NT2/D1 (cell line): ENCODE data around the gene DNAH1.

Experiments used
- DNase-seq: peaks from one replicate; pipeline ENCODE4 v3.0.0-alpha.2; 2011; ENCODE audit warnings: low read depth, low spot score
- H3K27me3 ChIP-seq: 2 replicates; pipeline ENCODE4 v1.6.0; 2011; ENCODE audit warnings: mild to moderate bottlenecking; ENCODE audit not compliant: insufficient read length, insufficient read depth
- H3K36me3 ChIP-seq: 2 replicates; pipeline ENCODE4 v1.6.1; 2011; ENCODE audit warnings: mild to moderate bottlenecking, low read length, mixed read lengths; ENCODE audit not compliant: insufficient read depth, insufficient read length
- H3K4me1 ChIP-seq: 2 replicates; pipeline ENCODE4 v1.5.1; 2011; ENCODE audit not compliant: insufficient read depth, insufficient read length
- H3K4me3 ChIP-seq: 2 replicates; pipeline ENCODE4 v1.5.1; 2011; ENCODE audit warnings: low read depth; ENCODE audit not compliant: insufficient read length
- H3K9ac ChIP-seq: 2 replicates; pipeline ENCODE4 v1.6.0; 2011; ENCODE audit warnings: low read depth; ENCODE audit not compliant: insufficient read length
- H3K9me3 ChIP-seq: 2 replicates; pipeline ENCODE4 v1.5.1; 2011; ENCODE audit warnings: mild to moderate bottlenecking, low read length; ENCODE audit not compliant: insufficient read depth
- SUZ12 ChIP-seq: IDR thresholded peaks from 2 replicates; pipeline ENCODE4 v1.6.1; 2011; ENCODE audit not compliant: insufficient read length, insufficient read depth; ENCODE audit errors: extremely low read depth
- YY1 ChIP-seq: IDR thresholded peaks from 2 replicates; pipeline ENCODE4 v1.6.1; 2011; ENCODE audit not compliant: insufficient read length, insufficient read depth
- ZNF274 ChIP-seq: IDR thresholded peaks from 2 replicates; pipeline ENCODE4 v1.6.1; 2011; ENCODE audit warnings: mild to moderate bottlenecking, low read depth, low read length

Gene DNAH1

DNA sequence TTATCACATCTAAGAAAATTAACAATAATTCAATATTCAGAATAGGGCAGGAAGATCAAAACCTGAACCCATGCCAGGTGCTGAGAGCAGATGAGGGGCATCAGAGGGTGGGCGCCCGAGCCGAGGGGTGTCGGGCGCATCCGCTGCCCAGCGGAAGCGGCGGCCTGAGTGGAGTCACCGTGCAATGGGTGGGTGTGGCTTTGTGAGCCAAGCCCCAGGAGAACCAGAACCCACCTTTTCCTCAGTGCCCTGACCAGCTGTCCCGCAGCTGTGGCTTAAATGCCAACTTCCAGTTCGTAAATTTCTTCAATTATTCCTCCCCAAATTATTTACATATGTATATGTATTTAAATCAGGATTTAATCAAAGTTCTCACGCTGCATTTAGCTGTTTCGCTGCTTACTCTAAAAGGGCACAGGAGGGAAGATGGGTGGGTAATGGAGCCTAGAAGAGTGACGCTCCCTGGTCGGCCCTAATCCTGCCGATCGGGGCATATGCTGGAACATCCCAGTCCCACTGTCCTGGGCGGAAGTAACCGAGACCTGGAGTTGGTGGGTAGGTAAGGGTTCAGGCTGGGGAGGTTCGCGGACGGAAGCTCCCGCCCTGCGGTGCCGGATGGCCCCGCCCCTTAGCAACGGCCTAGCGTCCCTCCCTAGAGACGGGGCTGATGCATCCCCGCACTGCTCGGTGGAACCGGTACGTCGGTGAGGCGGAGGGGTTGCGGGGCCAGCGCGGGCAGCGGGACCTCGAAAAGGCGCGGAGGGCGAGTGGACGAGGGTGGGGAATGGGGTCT, 1.3 kb downstream of the DNAH1 start:
- peak overlapping the region; percentile 13 for H3K4me3 ChIP-seq
- TF ChIP-seq YY1 (no peak), SUZ12 (no peak), ZNF274 (no peak)
- peaks cover 14% of the 10 kb centered on the region for H3K4me1 ChIP-seq
- no peaks in the 10 kb centered on the region for H3K9me3 ChIP-seq
- peak; percentile 57 for DNase-seq
- peaks cover 3% of the 10 kb centered on the region for H3K36me3 ChIP-seq
- peak overlapping the region; percentile 56 for H3K9ac ChIP-seq
- peaks cover 19% of the 10 kb centered on the region for H3K27me3 ChIP-seq

GRCh38 chr3:52318186-52318816, 2.2 kb downstream of the DNAH1 start:
- no peak for DNase-seq
- H3K9me3 ChIP-seq, result no peaks in the 10 kb centered on the region
- no peak overlapping the region for H3K4me3 ChIP-seq
- H3K4me1 ChIP-seq, result peaks cover 11% of the 10 kb centered on the region
- no peak for TF ChIP-seq ZNF274
- no peak for TF ChIP-seq YY1
- TF ChIP-seq SUZ12, result no peak
- peaks cover 19% of the 10 kb centered on the region for H3K27me3 ChIP-seq
- H3K9ac ChIP-seq, result no peak overlapping the region
- peaks cover 3% of the 10 kb centered on the region for H3K36me3 ChIP-seq

DNA sequence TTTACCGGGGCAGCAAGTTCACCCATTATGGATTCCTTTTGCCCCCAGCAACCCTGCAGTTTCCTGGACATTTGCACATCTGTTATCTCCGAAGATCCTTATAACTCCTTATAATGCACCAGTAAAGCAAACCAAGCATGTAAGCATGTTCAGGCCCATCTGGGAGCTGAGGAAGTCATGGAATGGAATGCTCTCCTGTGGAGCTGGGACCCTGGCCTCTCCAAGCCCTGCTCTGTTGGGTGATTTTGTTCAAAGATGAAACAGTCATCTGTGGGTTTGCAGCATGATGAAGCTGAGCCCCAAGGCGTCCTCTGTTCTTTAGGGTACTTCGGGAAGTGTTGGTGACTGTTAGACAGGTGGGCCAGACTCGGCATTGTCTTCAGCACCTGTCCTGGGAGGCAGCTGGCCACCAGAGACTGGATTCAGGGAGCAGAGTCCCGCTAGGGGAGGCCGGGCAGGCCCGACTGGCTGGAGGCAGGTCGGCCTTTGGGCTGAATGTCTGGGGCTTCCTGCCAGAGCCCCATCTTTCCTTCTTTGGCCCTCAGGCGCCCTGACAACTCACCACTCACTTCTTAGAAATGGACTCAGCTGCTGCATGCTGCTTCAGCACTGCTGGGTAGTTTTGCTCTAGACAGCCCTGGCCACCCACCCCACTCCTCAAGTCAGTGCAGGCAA, 3.9 kb downstream of the DNAH1 start:
- H3K9me3 ChIP-seq, result no peaks in the 10 kb centered on the region

DNA sequence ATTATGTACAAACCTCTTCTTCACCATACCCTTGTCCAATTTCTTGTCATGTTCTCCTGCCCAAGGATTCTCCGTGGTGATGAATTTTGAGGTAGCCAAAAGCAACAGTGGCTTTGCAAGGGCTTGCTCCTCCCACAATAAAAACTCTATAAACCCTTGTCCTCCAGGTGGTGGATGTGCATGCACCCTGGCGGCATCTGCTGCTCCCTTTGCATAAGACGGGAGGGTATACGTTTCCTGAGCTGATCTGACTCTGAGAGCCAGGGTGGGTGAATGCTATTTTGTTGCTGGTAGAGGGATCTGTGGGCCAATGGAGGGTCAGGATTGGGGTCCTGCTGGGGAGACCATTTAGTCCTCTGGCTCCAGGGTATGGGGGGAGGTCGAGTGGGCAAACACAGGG, 5.4 kb downstream of the DNAH1 start:
- no peak for DNase-seq
- TF ChIP-seq YY1 (no peak), ZNF274 (no peak), SUZ12 (no peak)
- peaks cover 19% of the 10 kb centered on the region for H3K27me3 ChIP-seq
- H3K4me1 ChIP-seq, result peaks cover 10% of the 10 kb centered on the region
- no peaks in the 10 kb centered on the region for H3K36me3 ChIP-seq
- H3K9me3 ChIP-seq, result no peaks in the 10 kb centered on the region
- no peak overlapping the region for H3K9ac ChIP-seq
- H3K4me3 ChIP-seq, result no peak overlapping the region

More for the DNA sequence above, 3.9 kb downstream of the DNAH1 start:
- Histone ChIP-seq H3K27me3 (peaks cover 19% of the 10 kb centered on the region), H3K36me3 (peaks cover 3% of the 10 kb centered on the region), H3K4me3 (no peak overlapping the region), H3K4me1 (peaks cover 10% of the 10 kb centered on the region), H3K9ac (no peak overlapping the region)
- DNase-seq, result no peak
- no peak for TF ChIP-seq ZNF274
- TF ChIP-seq YY1, result no peak
- TF ChIP-seq SUZ12, result no peak

DNA sequence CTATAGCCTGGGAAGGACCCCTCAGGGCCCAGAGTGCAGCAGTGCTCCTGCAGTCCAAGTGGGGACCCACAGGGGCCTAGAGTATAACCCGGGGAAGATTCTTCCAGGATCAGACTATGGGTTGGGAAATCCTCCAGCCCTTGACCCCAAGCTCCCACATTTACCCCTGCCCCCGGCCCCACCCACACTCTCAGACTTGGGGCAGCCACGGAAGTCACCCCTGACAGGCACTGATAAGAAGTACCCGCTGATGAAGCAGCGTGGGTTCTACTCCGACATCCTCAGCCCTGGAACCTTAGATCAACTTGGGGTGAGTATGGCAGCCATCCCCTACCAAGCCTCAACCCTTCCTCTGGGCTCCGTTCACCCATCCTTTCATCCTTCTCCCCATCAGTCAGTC, 6.3 kb downstream of the DNAH1 start:
- H3K36me3 ChIP-seq, result no peaks in the 10 kb centered on the region
- TF ChIP-seq SUZ12 (no peak), YY1 (no peak), ZNF274 (no peak)

GRCh38 chr3:52323526-52324295, 7.6 kb downstream of the DNAH1 start:
- Histone ChIP-seq H3K4me1 (peaks cover 10% of the 10 kb centered on the region), H3K4me3 (no peak overlapping the region)

More for the DNA sequence above, 6.3 kb downstream of the DNAH1 start:
- Histone ChIP-seq H3K9ac (no peak overlapping the region), H3K4me3 (no peak overlapping the region), H3K9me3 (no peaks in the 10 kb centered on the region), H3K4me1 (peaks cover 10% of the 10 kb centered on the region), H3K27me3 (peaks cover 19% of the 10 kb centered on the region)
- no peak for DNase-seq

More at GRCh38 chr3:52323526-52324295, 7.6 kb downstream of the DNAH1 start:
- H3K9ac ChIP-seq, result no peak overlapping the region
- H3K9me3 ChIP-seq, result no peaks in the 10 kb centered on the region
- no peak for DNase-seq
- H3K27me3 ChIP-seq, result peaks cover 9% of the 10 kb centered on the region
- no peaks in the 10 kb centered on the region for H3K36me3 ChIP-seq
- TF ChIP-seq ZNF274, result no peak
- no peak for TF ChIP-seq YY1
- no peak for TF ChIP-seq SUZ12
